Lower leg skin (tissue), 4 donors: ENCODE data around the gene EPHA3. TPM values are rescaled to one million over a fixed set of nuclear protein-coding genes. Genes with fewer than 3 reads are reported as not detected.

Experiments
- DNase-seq, 2 donors: peaks; one replicate each; pipeline ENCODE4 v3.0.0-alpha.2; 2019; ENCODE audit warnings: low spot score in 2 of 2
- H3K4me3 ChIP-seq: fragments of 200-600 bp; sonication (generic); 2 replicates; pipeline ENCODE4 v1.5.1; 2017; ENCODE audit warnings: mild to moderate bottlenecking, low read depth; ENCODE audit not compliant: poor library complexity, severe bottlenecking
- POLR2A ChIP-seq, 2 donors: fragments of 450-650 bp; IDR thresholded peaks; one replicate each; pipeline ENCODE4 v1.6.1; 2016 to 2017; ENCODE audit warnings: antibody characterized with exemption in 2 of 2, mild to moderate bottlenecking in 1 of 2, moderate library complexity in 1 of 2
- WGBS, 2 donors: methylation state at CpG; one replicate each; pipeline ENCODE4 v1.1.5; 2018; 5-methylcytosine and 5-hydroxymethylcytosine counted together
- intact Hi-C: fragments of 100-400 bp; cut with DNase I; formaldehyde crosslinking; loops from one replicate; pipeline ENCODE4 v1.15.0; 2023; ENCODE audit warnings: low total_unique reads
- total RNA-seq, 4 donors: library from RNA; depleted of rRNA; stranded (reverse); fragments of >200 nt; gene quantifications; one replicate each; pipeline ENCODE4 v1.1.0, GENCODE V29; 2016
- TF ChIP-seq, protein P1 (sequence below), 3 donors: fragments of 450-650 bp; IDR thresholded peaks; one replicate each; pipeline ENCODE4 v1.5.1; 2016; ENCODE audit warnings: antibody characterized with exemption in 3 of 3, mild to moderate bottlenecking in 3 of 3, moderate library complexity in 2 of 3

Gene EPHA3
- total RNA-seq, 4 donors from 2014 or later = 0.30 to 2.8 (median 1.0) TPM

DNA sequence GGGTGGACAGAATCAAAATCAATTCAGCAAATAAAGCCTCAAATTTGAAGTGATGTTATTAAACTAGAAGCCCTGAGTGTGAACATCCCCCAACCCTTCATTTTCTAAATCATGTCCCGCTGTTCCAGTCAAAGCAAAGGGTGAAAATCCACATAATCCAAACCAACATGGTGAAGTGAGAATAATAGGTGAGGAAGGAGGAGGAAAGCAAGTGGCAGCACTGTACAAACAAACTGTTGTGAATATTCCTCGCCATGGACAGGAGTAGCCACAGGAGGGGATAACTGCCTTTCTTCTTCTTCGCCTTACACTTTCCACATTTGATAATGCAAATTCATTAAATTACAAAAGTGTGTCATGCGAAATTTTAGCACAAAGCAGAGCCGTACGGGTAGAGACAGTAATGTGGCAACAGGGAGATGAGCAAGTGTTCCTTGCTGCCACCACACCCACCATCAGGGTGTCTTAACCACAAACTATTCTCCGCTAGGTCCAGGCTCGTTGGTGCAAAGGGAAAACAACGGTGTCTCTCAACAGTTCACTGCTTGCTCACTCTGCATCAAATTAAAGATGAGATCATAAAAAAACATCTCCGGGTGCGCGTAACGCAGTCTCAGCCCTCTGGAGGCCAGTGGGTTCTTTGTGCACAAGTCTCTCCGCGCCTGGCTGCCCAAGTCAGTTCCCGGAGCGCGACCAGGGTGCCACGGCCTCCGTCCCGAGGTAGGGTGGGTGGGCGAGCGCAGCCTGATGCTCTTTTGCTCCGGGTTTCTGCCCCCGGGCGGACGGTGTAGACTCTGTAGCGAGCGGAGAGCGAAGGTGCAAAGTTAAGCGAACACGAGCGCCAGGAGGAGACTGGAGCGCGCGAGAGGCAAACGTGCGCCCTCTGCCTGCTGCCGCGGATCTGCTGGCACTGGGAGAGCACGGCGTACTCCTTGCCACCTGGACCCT, 6.7 kb downstream of the EPHA3 start:
- intact Hi-C loops = no loop called here
- TF ChIP-seq, protein P1, sequence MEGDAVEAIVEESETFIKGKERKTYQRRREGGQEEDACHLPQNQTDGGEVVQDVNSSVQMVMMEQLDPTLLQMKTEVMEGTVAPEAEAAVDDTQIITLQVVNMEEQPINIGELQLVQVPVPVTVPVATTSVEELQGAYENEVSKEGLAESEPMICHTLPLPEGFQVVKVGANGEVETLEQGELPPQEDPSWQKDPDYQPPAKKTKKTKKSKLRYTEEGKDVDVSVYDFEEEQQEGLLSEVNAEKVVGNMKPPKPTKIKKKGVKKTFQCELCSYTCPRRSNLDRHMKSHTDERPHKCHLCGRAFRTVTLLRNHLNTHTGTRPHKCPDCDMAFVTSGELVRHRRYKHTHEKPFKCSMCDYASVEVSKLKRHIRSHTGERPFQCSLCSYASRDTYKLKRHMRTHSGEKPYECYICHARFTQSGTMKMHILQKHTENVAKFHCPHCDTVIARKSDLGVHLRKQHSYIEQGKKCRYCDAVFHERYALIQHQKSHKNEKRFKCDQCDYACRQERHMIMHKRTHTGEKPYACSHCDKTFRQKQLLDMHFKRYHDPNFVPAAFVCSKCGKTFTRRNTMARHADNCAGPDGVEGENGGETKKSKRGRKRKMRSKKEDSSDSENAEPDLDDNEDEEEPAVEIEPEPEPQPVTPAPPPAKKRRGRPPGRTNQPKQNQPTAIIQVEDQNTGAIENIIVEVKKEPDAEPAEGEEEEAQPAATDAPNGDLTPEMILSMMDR (IDR thresholded peaks at IDR 0.05) = no peak
- no peak for TF ChIP-seq POLR2A (IDR thresholded peaks at IDR 0.05)
- DNase-seq = peak; percentile 16 to 87
- 5 to 8% methylated on average over 25 to 42 of the region's 42 CpGs for WGBS, 2 donors
- peak overlapping the region; percentile 12 for H3K4me3 ChIP-seq

DNA sequence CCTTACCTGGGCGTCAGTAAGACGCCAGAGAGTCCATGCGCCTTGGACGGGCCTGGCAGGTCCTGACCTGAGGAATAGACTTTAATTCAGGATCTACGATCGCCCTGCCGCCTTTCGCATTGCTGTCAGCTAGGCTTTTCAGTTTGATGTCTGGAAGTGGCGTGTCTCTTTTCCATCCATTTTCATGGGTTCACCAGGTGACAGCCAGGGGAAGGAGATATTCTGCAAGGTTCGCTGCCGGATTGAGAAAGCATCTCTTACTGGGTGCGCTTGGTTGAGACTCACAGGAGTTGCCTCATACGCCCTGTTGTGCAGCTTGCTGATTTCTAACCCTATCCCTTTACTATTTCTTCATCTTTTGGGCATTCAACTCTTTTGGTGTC, 7.4 kb downstream of the EPHA3 start:
- intact Hi-C loops = no loop called here
- WGBS, 2 donors = 19 to 32% methylated on average over 13 of the region's 13 CpGs
- DNase-seq = no peak
- no peak overlapping the region for H3K4me3 ChIP-seq
- TF ChIP-seq POLR2A (IDR thresholded peaks at IDR 0.05) = no peak
- TF ChIP-seq, protein P1 (IDR thresholded peaks at IDR 0.05) = no peak

DNA sequence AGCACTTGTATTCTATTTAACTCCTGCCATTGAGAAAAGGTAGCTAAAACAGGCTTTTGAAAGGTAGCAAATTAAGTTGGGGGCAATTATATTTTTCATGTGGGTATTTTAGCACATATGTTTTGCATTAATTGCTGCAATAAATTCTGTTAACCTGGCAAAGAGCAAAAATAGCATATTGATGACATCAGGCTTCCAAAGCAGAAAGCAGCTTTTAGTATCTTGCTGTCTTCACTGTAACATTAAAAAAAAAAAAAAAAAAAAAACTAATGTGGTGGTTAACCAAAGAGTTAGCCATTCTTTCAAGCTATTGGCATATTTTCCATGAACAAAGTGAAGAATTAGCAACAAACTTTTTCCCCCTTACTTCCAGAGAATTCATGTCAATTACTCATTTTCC, 9.1 kb downstream of the EPHA3 start:
- no peak for TF ChIP-seq POLR2A (IDR thresholded peaks at IDR 0.05)
- TF ChIP-seq, protein P1 (IDR thresholded peaks at IDR 0.05) = no peak
- intact Hi-C loops = no loop called here
- no peak for DNase-seq

DNA sequence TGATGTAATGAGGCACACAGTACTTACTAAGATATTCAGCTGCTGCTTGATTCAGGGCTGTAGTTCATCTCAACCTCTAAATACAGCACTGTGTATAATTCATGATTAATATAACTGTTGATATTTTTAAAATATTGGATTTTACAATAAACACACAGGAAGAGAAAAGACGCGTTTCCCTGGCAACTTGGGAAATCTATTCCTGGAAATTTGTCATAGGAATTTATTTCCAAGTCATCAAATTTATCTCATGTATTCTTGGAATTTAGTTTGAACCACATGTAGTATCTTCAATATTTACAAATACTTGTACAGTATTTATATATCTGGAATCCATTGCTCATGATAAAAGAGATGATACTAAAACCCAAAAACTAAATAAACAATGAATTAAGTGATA, 30.6 kb downstream of the EPHA3 start:
- WGBS, 2 donors = 63 to 79% methylated on average over 2 of the region's 2 CpGs
- DNase-seq = no peak
- no peak for TF ChIP-seq POLR2A (IDR thresholded peaks at IDR 0.05)
- TF ChIP-seq, protein P1 (IDR thresholded peaks at IDR 0.05) = no peak
- intact Hi-C loops = no loop called here
- H3K4me3 ChIP-seq = no peak overlapping the region

More for the DNA sequence above, 9.1 kb downstream of the EPHA3 start:
- no peak overlapping the region for H3K4me3 ChIP-seq

DNA sequence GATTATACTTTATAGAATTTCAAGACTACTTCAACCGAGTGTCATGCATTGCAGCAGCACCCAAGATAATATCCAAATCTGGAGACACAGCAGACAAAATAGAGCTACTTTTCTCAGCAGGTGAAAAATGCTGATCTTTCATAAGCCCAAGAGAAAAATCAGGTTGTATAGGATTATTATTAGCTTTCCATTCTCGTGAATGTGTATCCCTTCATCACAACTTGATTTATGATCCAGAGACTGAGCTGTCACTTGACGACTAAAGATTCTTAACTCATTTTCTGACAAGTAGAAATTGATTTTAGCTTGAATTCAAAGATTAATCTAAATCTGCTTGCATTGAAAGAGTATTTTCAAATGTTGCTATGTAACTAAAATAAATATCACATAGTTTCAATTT, 32.4 kb downstream of the EPHA3 start:
- H3K4me3 ChIP-seq = no peak overlapping the region
- WGBS, 2 donors = 46 to 49% methylated on average over 3 of the region's 3 CpGs
- TF ChIP-seq, protein P1 (IDR thresholded peaks at IDR 0.05) = no peak
- TF ChIP-seq POLR2A (IDR thresholded peaks at IDR 0.05) = no peak
- intact Hi-C loops = no loop called here
- DNase-seq = no peak
